SK-N-SH (cell line): ENCODE results near the gene CAMK1. TPM values are rescaled to one million over a fixed set of nuclear protein-coding genes. Genes with fewer than 3 reads are reported as not detected.

Source experiments
- CTCF ChIA-PET: fragments of 300-600, 350-600 bp; formaldehyde crosslinking; extraction: SDS; loops from one replicate; lab custom pipeline; 2021; lab: Yijun Ruan, JAX
- POLR2A ChIA-PET: fragments of 350-600 bp; sonication (Branson Sonifier 250); formaldehyde crosslinking; extraction: SDS; loops from one replicate; lab custom pipeline; 2020; ENCODE audit warnings: antibody characterized with exemption, inconsistent platforms; lab: Yijun Ruan, JAX
- DNase-seq: peaks from one replicate; pipeline ENCODE4 v3.0.0; 2012
- H2AFZ ChIP-seq: fragments of 200-600 bp; sonication (generic); 2 replicates; pipeline ENCODE4 v1.8.1; 2016; ENCODE audit warnings: antibody characterized with exemption, mild to moderate bottlenecking, low read depth
- H3F3A ChIP-seq: fragments of 200-600 bp; sonication (generic); replicated peaks from 2 replicates; pipeline ENCODE3; 2016; ENCODE audit warnings: antibody characterized with exemption, mild to moderate bottlenecking; ENCODE audit not compliant: insufficient read depth
- H3K27ac ChIP-seq, 2 experiments: fragments of 200-500 bp in 1 of 2; fragments of 200-600 bp in 1 of 2; sonication (Bioruptor generic) in 1 of 2; sonication (generic), shearing (Covaris generic) in 1 of 2; 2 replicates each; pipeline versions ENCODE4 v1.5.1 to v1.6.1; 2014 to 2016; ENCODE audit warnings: low read depth in 2 of 2, inconsistent platforms in 1 of 2, low read length in 1 of 2, mild to moderate bottlenecking in 1 of 2, mixed read lengths in 1 of 2
- H3K27me3 ChIP-seq: fragments of 200-600 bp; sonication (generic), shearing (Covaris generic); 2 replicates; pipeline ENCODE4 v1.6.1; 2016; ENCODE audit warnings: mixed run types; ENCODE audit not compliant: insufficient read depth
- H3K36me3 ChIP-seq, 2 experiments: fragments of 200-500 bp in 1 of 2; fragments of 200-600 bp in 1 of 2; sonication (Bioruptor generic) in 1 of 2; sonication (generic) in 1 of 2; replicated peaks in 1 of 2; 2 replicates each; pipeline versions ENCODE3 to v1.5.1; 2014 to 2016; ENCODE audit warnings: low read length in 1 of 2, mild to moderate bottlenecking in 1 of 2; ENCODE audit not compliant: insufficient read depth in 2 of 2, control insufficient read depth in 1 of 2
- H3K4me1 ChIP-seq, 2 experiments: fragments of 200-500 bp in 1 of 2; fragments of 200-600 bp in 1 of 2; sonication (Bioruptor generic) in 1 of 2; sonication (generic), shearing (Covaris generic) in 1 of 2; 2 replicates each; pipeline versions ENCODE4 v1.5.1 to v1.6.1; 2014 to 2016; ENCODE audit warnings: low read depth in 1 of 2, low read length in 1 of 2, mixed run types in 1 of 2; ENCODE audit not compliant: insufficient read depth in 2 of 2, control insufficient read depth in 1 of 2
- H3K4me2 ChIP-seq: fragments of 200-600 bp; sonication (generic), shearing (Covaris generic); 2 replicates; pipeline ENCODE4 v1.6.1; 2017; ENCODE audit warnings: mixed run types
- H3K4me3 ChIP-seq, 2 experiments: fragments of 200-500 bp in 1 of 2; fragments of 200-600 bp in 1 of 2; sonication (Bioruptor generic) in 1 of 2; sonication (generic), shearing (Covaris generic) in 1 of 2; 2 replicates each; pipeline versions ENCODE4 v1.5.1 to v1.8.1; 2014 to 2016; ENCODE audit warnings: low read depth in 2 of 2, inconsistent platforms in 1 of 2, low read length in 1 of 2, mild to moderate bottlenecking in 1 of 2, mixed read lengths in 1 of 2, moderate library complexity in 1 of 2
- H3K79me2 ChIP-seq: fragments of 200-600 bp; sonication (generic); 2 replicates; pipeline ENCODE4 v1.8.1; 2017; ENCODE audit warnings: mild to moderate bottlenecking; ENCODE audit not compliant: insufficient read depth
- H3K9ac ChIP-seq: fragments of 200-600 bp; sonication (generic); 2 replicates; pipeline ENCODE4 v1.6.1; 2017; ENCODE audit warnings: mixed run types
- H3K9me2 ChIP-seq: fragments of 200-600 bp; sonication (generic); 2 replicates; pipeline ENCODE4 v1.6.1; 2017; ENCODE audit warnings: mixed run types
- H3K9me3 ChIP-seq: fragments of 200-600 bp; sonication (generic); 2 replicates; pipeline ENCODE4 v1.6.1; 2017; ENCODE audit warnings: mixed run types, mild to moderate bottlenecking, moderate library complexity
- H4K20me1 ChIP-seq: fragments of 200-600 bp; sonication (generic); 2 replicates; pipeline ENCODE4 v1.6.1; 2017; ENCODE audit warnings: mild to moderate bottlenecking, mixed run types; ENCODE audit not compliant: insufficient read depth
- EZH2phosphoT487 ChIP-seq: fragments of 200-600 bp; sonication (generic); IDR thresholded peaks from 2 replicates; pipeline ENCODE4 v1.6.1; 2017; ENCODE audit warnings: low read depth, mixed run types, mild to moderate bottlenecking, antibody characterized with exemption, moderate library complexity, borderline replicate concordance
- FOXM1 ChIP-seq: IDR thresholded peaks from 2 replicates; pipeline ENCODE4 v1.4.0; 2012; ENCODE audit warnings: low read depth, mild to moderate bottlenecking
- GABPA ChIP-seq: IDR thresholded peaks from 2 replicates; pipeline ENCODE4 v1.4.0; 2012; ENCODE audit warnings: low read depth, mild to moderate bottlenecking
- MAX ChIP-seq: IDR thresholded peaks from 2 replicates; pipeline ENCODE4 v1.4.0; 2012; ENCODE audit warnings: low read depth
- MXI1 ChIP-seq: IDR thresholded peaks from 2 replicates; pipeline ENCODE4 v1.6.1; 2012; ENCODE audit warnings: mild to moderate bottlenecking, low read depth, low read length, improper control_type of control experiment
- NRF1 ChIP-seq: IDR thresholded peaks from 2 replicates; pipeline ENCODE4 v1.6.1; 2012; ENCODE audit warnings: low read depth, mild to moderate bottlenecking, low read length
- POLR2AphosphoS5 ChIP-seq: IDR thresholded peaks from 2 replicates; pipeline ENCODE4 v1.6.1; 2012; ENCODE audit warnings: low read depth, low read length
- REST ChIP-seq: IDR thresholded peaks from 2 replicates; pipeline ENCODE4 v1.6.1; 2012; ENCODE audit warnings: mild to moderate bottlenecking, low read depth, low read length, moderate library complexity
- SMC3 ChIP-seq: IDR thresholded peaks from 2 replicates; pipeline ENCODE4 v1.6.1; 2012; ENCODE audit warnings: low read depth, low read length, improper control_type of control experiment
- TAF1 ChIP-seq: IDR thresholded peaks from 2 replicates; pipeline ENCODE4 v1.6.1; 2012; ENCODE audit warnings: low read depth, mild to moderate bottlenecking, low read length, moderate library complexity, borderline replicate concordance
- TEAD4 ChIP-seq: IDR thresholded peaks from 2 replicates; pipeline ENCODE4 v1.4.0; 2012; ENCODE audit warnings: mild to moderate bottlenecking, borderline replicate concordance; ENCODE audit not compliant: insufficient read depth
- USF1 ChIP-seq: IDR thresholded peaks from 2 replicates; pipeline ENCODE4 v1.4.0; 2012; ENCODE audit warnings: low read depth, borderline replicate concordance
- YY1 ChIP-seq: IDR thresholded peaks from 2 replicates; pipeline ENCODE4 v1.4.0; 2012; ENCODE audit warnings: low read depth, mild to moderate bottlenecking
- WGBS: methylation state at CpG from one replicate; pipeline ENCODE4 v1.1.6; 2017; ENCODE audit warnings: low lambda C conversion rate; 5-methylcytosine and 5-hydroxymethylcytosine counted together
- polyA plus RNA-seq, 3 experiments: library from polyadenylated mRNA; depleted of rRNA; stranded (reverse); fragments of >200 nt; gene quantifications; 2 replicates each; pipeline ENCODE4 v1.2.3, GENCODE V29; 2012
- TF ChIP-seq, protein P1 (sequence below): fragments of 200-600 bp; sonication (generic); IDR thresholded peaks from 2 replicates; pipeline ENCODE4 v1.6.1; 2017; ENCODE audit warnings: antibody characterized with exemption, mild to moderate bottlenecking, moderate library complexity

CAMK1 gene
- polyA plus RNA-seq, 1 of the 3 experiments (the other 2 are of a cell fraction) = 47.1 TPM

- 14% methylated on average over 36 of the region's 76 CpGs for WGBS
- CTCF ChIA-PET = interaction anchor here (0.6 to 1.7 kb wide), 8 partner anchors 9 to 666 kb away, joined by 3 to 4 read pairs (median 3); no protein-coding TSS in a partner anchor
- peak; percentile 87 for DNase-seq
- Histone ChIP-seq H4K20me1 (no peaks in the 10 kb centered on the region), H2AFZ (peak within 1 kb of the TSS; percentile 83; the same call in 1 of the 2 replicates), H3K4me2 (peak within 1 kb of the TSS; percentile 86), H3K9me3 (no peaks in the 10 kb centered on the region), H3K4me3 (peak within 1 kb of the TSS; percentile 55 to 61), H3K4me1 (peaks cover 3 to 20% of the 10 kb centered on the region in 2 experiments; a peak in 1 of 4 replicates), H3K9me2 (no peaks in the 10 kb centered on the region), H3K36me3 (peaks cover 21 to 33% of the 10 kb centered on the region in 2 experiments), H3K9ac (peak within 1 kb of the TSS; percentile 78), H3F3A (peaks cover 33% of the 10 kb centered on the region), H3K79me2 (no peaks in the 10 kb centered on the region), H3K27ac (peak within 1 kb of the TSS; percentile 76 to 85), H3K27me3 (no peaks in the 10 kb centered on the region)
- POLR2A ChIA-PET = no interaction called here
- no peak for TF ChIP-seq FOXM1
- peak; percentile 23; the same call in 1 of the 2 replicates for TF ChIP-seq NRF1
- TF ChIP-seq EZH2phosphoT487 = no peak
- no peak for TF ChIP-seq TEAD4
- TF ChIP-seq SMC3 = 0 out of 2 replicates have a peak, but pooled peaks have one; percentile 9
- TF ChIP-seq YY1 = 0 out of 2 replicates have a peak, but pooled peaks have one; percentile 49
- TF ChIP-seq USF1 = no peak
- peak; percentile 14; the same call in 1 of the 2 replicates for TF ChIP-seq TAF1
- no peak for TF ChIP-seq GABPA
- 0 out of 2 replicates have a peak, but pooled peaks have one; percentile 22 for TF ChIP-seq MAX
- TF ChIP-seq, protein P1, sequence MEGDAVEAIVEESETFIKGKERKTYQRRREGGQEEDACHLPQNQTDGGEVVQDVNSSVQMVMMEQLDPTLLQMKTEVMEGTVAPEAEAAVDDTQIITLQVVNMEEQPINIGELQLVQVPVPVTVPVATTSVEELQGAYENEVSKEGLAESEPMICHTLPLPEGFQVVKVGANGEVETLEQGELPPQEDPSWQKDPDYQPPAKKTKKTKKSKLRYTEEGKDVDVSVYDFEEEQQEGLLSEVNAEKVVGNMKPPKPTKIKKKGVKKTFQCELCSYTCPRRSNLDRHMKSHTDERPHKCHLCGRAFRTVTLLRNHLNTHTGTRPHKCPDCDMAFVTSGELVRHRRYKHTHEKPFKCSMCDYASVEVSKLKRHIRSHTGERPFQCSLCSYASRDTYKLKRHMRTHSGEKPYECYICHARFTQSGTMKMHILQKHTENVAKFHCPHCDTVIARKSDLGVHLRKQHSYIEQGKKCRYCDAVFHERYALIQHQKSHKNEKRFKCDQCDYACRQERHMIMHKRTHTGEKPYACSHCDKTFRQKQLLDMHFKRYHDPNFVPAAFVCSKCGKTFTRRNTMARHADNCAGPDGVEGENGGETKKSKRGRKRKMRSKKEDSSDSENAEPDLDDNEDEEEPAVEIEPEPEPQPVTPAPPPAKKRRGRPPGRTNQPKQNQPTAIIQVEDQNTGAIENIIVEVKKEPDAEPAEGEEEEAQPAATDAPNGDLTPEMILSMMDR = no peak
- no peak for TF ChIP-seq REST
- 0 out of 2 replicates have a peak, but pooled peaks have one; percentile 43 for TF ChIP-seq MXI1
- peak; percentile 50; the same call in 1 of the 2 replicates for TF ChIP-seq POLR2AphosphoS5
These were observed 40.1 kb upstream of the CAMK1 start, which contains the start of gene TTLL3 for GRCh38 chr3:9809615-9810432. TSS of gene TTLL3 (plus strand) at chr3:9810262. CDS start at chr3:9810662, 400 bp downstream.
